Activated naive CD4-positive, alpha-beta T cell treated with anti-CD3 and anti-CD28 coated beads, Interleukin-2, amount 50 U/mL, for 16 hours (primary cell): ENCODE data around the gene DGCR2.
A peak's percentile ranks its signal among the peaks of the same experiment; 100 is the strongest.
"Not testable (repeated sequence)": the region's sequence is repeated elsewhere in the genome, so short reads cannot be mapped to it uniquely, and the experiment has no call there.

Experiments used
- DNase-seq: peaks from one replicate; pipeline ENCODE4 v3.0.0-alpha.2; 2020

DGCR2 gene, protein sequence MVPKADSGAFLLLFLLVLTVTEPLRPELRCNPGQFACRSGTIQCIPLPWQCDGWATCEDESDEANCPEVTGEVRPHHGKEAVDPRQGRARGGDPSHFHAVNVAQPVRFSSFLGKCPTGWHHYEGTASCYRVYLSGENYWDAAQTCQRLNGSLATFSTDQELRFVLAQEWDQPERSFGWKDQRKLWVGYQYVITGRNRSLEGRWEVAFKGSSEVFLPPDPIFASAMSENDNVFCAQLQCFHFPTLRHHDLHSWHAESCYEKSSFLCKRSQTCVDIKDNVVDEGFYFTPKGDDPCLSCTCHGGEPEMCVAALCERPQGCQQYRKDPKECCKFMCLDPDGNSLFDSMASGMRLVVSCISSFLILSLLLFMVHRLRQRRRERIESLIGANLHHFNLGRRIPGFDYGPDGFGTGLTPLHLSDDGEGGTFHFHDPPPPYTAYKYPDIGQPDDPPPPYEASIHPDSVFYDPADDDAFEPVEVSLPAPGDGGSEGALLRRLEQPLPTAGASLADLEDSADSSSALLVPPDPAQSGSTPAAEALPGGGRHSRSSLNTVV

DNA sequence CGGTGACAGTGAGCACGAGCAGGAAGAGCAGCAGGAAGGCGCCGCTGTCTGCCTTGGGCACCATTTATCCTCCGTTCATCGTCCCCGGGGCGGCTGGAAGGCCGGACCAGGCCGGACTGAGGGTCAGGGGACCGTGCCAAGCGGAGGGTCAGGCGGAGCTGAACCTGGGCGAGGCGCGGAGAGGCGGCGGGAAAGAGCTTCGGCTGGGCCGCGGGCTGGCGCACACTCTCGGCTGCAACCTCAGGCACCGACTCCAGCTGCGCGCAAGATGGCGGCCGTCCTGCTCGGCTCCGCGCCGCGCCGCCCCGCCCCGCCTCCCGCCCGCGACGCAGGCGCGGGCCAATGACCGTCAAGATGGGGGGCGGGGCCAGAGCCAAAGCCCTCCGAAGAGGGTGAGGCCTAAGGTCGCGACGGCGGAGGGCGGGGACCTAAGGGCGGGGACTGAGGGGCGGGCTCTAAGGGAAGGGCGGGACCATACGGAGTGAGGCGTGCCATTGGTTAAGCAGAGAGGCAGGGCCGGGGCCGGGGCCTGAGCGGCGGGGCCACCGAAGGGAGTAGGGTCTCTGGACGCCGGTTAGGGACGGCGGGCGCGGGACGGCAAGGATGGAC, at the start of gene DGCR2:
Gene DGCR2 (minus strand): TSS at position 270 of the 609 bp plus-strand sequence. CDS start 206 bp downstream, at position 64.
- peak; percentile 94 for DNase-seq

DNA sequence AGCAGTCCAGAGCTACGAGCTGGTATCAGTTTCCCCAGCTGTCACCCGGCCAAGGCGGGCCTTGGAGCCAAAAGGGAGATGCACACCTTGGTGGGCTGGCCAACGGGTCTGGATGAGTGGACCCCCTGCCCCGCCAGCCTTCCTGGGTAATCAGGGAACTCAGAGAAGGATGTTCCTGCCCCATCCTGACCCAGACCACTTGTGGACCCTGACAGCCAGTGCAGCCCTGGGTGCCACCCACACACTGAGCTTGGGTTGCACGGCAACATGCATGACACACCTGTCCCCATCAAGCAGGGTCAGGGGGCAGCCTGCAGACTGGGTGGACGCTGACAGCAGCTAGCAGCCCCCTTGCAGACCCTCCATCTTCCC, 47.7 kb upstream of the DGCR2 start:
- DNase-seq, result no peak

DNA sequence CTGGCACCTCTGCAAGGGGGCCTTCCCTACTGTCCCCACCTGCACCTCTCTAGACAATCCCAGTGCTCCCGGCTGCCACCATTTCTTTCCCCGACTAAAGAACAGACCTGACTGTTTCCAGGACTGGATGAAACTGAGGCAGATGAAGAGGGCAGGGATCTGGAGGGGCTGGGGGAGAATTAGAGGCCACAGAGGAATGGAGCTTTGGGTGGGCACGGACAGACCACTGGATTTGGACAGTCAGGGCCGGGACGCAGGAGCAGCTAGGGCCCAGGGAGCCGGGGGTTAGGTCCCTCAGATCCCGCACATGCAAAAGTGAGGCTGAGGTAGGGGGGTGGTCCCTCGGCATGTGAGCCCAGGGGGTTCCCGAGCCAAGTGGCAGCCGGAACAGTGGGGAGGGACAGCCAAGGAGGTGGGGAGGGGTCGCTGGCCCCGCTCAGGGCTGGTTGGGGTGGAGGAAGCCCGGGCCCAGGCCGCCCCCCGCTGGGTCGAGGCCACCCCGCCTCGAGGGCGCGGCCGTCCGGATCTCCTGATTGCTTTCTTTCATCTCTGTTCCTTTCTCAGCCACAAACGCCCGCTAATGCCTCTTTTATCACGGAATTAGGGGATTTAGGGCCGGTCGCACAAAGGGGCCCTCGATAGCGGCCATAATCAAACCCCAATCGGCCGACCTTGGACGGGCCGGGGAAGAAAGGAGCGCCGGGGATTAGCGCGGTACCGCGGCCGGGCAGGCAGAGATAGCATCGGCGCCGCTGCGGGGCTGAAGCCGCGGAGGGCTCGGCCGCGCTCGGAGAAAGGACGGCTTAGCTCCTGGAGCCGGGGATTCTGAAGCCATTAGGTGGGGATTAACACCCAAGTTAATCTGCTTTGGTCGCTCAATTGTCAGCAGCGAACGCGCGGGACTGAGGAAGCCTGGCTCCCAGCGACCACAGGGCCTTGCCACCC, 47.1 kb upstream of the DGCR2 start:
- DNase-seq, result no peak

DNA sequence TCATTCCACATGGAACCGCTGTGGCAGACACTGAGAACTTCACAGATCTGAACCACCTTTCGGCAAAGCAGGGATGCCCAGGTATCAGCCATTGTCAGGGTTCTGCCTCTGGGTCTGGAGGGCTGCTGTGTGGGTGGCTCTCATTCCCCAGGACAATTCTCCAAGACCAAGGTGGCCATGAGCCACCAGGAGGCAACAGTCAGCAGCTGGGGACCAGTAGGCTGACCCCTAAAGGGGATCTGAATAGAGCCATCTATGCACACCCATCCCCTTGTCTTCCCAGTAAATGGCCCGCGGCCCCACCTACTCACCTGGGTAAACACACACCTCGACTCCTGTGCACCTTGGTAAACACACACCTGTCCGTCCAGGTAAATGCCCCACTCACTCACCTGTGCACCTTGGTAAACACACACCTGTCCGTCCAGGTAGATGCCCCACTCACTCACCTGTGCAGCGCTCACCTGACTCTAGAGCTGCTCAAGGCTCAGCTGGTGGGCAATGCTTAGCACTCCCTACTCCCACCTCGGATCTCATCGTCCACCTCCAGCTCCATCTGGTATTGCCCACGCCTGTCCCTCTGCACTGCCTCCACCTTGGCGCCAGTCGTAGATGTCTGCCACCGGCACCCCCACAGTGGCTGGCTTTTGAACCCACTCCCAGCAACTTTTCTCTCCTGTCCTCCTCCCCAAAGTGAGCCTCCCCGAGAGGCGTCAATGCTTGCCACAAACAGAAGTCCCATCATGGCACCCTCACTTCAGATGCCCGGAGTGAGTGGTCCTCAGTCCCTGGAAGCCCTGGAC, 46.1 kb upstream of the DGCR2 start:
- DNase-seq, result no peak

DNA sequence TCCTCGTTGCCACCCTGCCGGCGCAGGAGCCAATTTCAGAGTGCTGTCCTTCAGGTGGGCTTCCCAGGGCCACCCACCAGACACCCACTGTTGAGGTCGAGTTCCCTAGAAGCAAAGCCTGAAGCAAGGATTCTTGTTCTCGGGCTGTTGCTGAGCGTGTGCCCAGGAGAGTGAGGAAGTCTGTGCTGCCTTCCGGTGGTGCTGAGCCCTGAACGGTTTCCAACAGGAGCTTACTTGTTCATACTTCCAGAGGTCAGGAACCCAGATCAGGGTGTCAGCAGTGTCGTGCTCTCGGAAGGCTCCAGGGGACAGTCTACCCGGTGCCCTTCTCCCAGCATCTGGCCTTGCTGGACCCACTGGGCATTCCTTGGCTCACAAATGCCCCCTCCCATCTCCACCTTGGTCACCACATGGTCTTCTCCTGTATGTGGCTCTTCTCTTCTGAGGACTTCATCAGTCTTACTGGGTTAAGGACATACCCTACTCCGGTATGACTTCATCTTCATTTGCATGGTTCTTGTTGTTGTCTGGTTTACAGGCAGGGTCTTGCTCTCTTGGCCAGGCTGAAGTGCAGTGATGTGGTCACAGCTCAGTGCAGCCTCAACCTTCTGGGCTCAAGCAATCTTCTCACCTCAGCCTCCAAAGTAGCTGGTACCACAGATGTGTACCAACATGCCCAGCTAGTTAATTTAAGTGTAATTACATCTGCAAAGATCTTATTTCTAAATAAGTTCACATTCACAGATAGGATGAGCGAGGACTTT, 45.1 kb upstream of the DGCR2 start:
- DNase-seq, result no peak

DNA sequence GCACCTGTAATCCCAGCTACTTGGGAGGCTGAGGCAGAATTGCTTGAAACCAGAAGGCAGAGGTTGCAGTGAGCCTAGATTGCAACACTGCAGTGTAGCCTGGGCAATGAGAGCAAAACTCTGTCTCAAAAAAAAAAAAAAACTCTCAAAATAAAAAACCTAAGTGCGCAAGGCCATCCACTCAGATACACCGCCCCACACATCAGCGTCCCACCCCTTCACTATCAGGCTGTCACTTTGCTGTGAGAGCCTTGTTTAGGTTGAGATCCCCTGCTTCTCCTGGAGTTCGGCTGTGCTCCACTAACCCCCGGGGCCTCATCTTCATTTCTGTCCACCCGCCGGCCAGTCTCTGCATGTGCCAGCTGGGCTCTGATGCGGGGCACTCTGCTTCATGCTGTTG, 44.2 kb upstream of the DGCR2 start:
- DNase-seq, result no peak

DNA sequence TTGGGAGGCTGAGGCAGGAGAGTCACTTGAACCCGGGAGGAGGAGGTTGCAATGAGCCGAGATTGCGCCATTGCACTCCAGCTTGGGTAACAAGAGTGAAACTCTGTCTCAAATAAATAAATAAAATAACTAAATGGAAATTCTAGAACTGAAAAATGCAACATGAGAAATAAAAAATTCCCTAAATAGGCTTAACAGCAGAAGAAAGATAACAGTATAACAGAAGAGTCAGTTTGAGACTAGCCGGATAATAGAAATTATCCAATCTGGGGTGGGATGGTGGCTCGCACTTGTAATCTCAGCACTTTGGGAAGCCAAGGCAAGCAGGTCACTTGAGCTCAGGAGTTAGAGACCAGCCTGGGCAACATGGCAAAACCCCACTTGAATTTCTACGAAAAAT, 42.2 kb upstream of the DGCR2 start:
- no peak for DNase-seq

DNA sequence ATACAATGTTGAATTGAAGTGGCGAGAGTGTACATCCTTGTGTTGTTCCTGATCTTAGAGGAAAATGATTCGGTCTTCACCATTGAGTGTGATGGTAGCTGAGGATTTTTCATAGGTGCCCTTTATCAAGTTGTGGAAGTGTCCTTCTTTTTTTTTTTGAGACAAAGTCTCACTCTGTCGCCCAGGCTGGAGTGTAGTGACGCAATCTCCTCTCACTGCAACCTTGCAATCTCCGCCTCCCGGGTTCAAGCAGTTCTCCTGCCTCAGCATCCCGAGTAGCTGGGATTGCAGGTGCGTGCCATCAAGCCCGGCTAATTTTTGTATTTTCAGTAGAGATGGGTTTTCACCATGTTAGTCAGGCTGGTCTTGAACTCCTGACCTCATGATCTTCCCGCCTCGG, 36.4 kb upstream of the DGCR2 start:
- DNase-seq, result not testable (repeated sequence)

DNA sequence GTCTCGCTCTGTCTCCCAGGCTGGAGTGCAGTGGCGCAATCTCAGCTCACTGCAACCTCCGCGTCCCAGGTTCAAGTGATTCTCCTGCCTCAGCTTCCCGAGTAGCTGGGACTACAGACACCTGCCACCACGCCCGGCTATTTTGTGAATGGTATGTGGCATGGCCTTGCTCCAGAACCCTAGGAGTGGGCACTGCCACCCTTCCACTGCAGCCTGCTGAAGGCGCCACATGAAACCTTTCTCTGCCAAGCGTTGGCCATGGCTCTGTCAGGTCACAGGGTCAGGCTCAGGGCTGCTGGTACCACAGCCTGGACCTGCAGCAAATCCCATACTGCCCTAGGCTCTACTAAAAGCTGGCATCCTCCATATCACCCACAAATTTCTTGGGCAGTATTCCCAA, 33.9 kb upstream of the DGCR2 start:
- DNase-seq, result not testable (repeated sequence)

DNA sequence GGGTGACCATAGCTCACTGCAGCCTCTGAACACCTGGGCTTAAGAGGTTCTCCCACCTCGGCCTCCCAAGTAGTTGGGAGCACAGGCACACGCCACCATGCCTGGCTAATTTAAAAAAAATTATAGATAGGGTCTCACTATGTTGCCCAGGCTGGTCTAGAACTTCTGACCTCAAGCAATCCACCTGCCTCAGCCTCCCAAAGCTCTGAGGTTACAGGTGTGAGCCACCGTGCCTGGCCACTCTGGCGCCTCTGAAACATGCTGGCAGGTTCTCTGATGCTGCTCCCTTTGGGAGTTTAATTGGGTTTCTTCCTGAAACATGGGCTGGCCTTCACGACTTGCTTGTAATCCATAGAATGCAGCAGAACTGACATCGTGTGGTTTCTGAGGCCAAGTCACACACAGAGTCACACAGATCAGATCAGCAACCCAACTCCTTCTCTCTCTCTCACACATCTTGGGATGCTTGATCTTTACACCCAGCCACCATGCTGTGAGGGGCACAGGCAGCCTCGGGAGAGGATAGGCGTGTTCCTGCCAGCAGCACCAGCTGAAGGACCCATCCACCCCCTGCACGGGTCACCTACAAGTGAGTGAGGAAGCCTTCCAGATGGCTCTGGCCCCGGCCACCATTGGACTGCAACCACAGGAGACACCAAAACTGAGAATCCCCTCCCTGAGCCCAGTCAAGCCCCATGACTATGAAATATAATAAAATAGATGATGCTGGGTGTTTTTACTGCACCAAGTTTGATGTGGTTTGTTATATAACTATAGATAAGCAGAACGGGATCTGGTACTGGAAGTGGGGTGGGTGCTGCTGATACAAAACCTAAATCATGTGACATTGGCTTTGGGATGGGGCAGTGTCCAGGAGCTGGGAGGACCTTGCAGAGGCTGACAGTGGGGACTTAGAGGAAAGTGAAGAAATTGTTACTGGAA, 31.0 kb upstream of the DGCR2 start:
- DNase-seq, result no peak

DNA sequence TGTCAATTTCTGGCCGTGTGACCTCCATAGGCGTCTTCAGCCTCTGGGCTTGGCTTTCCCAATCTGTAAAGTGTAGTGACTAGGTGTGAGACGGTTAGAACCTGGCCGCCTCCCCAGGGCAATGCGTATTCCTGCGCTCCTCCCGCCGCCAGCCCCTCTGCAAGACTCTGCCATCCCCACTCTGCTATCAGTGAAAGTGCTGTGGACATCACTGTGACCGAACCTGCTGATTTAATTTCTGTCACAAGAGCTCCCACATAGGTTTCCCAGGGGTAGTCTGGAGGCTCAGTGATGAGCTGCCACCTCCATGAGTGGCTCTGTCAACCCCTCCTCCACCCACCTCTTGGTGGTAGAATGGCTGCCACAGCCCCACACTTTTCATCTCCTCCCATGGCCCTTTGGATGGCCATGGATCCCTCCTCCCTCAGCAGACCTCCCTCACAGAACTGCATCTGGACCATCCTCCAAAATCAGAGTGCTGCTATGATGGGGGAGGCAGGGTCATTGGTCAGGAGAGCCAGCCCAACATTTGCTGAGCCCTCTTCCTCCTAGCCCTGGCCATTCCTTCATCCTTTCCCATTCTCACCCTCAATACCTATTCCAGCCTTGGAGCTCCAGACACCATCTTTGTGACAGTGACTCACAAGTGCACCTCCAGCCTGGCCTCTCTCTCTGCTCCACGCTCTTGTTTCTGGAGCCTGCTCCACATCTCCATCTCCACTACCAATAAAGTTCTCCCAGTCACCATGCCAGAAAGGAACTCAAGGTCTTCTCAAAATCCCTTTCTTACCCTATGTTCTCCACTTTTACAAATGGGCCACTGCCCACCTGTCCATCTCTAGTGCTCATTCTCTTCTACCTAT, 29.3 kb upstream of the DGCR2 start:
- DNase-seq, result no peak

DNA sequence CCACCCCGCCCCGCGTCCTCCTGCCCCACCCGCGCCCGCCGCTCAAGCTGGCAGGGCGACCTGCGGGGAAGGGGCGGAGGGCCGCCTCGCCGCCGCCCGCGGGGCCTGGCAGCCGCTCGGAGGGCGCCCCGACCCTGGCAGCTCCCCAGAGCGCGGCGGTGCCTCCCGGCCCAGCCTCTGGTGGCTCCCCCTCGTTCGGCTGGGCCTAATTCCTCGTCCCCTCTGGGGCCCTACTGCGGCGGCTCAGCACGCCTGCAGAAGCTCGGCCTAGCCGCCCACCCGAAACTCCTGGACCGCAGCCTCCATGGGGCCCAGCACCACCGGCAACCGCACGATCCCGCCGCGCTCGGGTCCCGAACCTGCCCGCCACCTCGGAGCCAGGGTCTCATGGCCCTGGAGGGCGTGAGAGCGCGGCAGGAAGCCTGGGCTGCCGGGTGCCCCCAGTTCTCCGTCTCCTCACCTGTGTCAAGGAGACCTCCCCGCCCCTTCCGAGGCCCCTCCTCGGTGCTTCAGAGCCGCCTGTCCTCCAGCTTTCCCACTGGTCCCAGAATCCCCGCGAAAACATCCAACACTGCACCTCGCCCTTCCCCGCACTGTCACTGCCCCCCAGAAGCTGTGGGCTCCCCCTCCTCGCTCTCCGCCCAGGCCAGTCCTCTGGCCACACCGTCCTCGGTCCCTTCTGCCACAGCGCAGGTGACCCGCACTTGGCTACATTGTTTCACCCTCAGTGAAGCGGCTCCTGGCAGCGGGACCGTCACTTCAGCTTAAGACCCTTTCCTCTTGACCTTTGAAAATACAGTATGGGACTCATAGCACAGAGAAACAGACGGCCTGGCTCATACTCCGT, 28.5 kb upstream of the DGCR2 start:
- DNase-seq, result no peak

DNA sequence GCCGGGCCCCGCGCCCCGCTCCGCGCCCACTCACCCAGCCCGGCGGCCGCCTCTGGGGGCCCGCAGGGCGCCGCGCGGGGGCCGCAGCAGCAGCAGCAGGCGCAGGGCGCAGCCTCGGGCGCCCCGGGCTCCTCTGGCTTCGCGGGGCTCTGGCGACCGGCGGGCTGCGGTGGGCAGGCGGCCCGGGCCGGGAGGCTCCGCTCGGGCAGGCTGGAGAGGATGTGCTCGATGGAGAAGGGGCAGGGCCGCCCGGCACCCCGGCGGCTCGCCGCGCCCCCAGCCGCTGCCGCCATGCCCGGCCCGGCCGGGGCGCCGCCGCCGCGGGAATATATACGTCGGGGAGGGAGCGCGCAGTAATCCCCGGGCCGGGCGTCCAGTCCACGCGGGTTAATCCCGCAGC, 27.8 kb upstream of the DGCR2 start, which contains the start of gene GSC2:
Gene GSC2 (minus strand): TSS at position 302 of the 400 bp plus-strand sequence. CDS start 9 bp downstream, at position 293.
- no peak for DNase-seq

DNA sequence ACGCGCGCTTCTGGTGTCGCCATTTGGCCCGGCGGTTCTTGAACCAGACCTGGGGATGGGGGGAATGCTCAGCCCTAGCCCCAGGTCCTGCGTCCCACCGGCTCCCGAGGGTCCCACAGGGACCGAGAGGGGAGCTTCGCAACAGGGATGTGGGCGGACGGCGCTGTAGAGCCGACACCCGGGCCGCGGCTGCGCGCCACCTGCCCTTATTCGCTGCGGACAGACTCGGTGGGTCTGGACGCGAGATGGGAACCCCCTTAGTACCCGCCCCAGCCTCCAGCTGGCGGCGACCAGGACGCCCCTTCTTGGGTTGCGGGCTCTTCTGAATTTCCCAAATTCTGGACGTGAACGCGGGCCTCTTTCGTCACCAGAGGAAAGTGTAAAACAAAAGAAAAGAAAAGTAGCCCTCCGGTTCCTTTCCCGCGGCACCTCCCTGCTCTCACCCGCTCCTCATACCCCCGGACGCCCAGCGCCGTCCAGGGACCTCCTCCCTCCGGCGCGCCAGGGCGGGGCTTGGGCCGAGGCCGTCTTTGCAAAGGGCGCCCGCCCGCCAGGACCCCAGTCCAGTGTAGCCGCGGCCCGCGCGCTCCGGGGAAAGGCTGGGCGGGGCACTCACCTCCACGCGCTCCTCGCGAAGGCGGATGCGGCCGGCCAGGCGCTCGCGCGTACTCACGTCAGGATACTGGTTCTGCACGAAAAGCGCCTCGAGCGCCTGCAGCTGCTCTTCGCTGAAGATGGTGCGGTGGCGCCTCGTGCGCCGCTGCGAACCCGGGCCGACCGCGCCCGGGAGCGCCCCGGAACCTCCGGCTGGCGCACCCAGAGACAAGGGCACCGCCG, 27.1 kb upstream of the DGCR2 start:
- peak; percentile 38 for DNase-seq

DNA sequence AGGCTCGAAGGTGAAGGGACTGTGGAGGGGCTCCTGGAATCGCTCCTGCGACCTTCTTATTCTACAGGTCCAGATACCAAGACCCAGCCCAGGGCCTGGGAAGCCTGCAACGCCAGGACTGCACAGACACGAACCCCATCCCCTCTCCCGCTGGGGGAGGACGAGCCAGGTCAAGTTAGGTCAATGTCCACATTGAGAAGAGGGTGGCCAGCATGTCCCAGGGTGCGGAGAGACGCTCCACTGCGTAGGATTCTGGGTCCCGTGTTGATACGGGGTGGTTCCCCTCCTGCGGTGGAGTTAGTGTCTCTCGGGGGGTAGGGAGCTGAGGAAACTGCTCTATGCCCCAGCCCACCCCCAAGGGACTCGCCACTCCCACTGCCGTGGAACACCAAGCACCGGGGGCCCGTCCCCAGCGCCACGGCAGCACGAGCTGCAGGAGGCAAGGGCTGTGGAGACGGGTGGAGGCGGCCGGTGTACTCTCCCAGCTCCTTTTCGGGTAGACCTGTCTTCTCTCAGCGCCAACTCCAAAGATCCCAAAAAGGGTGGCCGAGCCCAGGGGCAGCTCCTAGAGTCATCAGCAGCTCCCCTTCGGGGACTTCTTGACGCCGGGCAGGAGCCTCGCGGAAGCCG, 26.3 kb upstream of the DGCR2 start:
- DNase-seq, result no peak

DNA sequence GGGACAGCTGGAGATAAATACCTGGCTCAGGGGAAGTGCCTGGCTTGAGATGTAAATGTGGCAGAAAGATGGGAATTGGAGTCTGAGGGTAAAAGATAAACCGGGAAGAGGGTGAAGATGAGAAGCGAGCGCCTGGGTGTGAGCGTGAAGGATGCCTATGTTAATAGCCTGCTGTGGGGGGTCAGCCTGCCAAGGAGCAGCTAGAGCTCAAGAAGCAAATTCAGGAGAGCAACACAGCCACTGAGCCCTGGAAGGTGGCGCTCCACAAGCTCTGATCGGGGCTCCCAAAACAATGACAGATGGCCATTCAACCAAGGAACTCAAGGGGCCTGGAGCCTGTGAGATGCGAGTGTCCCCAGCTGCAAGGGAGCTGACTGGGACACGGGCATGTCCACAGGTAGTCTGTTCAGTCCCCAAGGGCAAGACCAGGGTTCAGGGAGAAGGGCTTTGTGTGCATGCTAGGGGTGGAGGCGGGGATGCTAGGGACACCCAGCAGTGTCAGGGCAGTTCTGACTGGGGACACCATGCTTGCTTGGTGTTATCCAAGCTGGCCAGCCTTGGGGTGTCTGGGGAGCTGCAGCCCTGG, 25.1 kb upstream of the DGCR2 start:
- DNase-seq, result no peak
